ENCODE results near the gene RTBDN. TPM values are rescaled to one million over a fixed set of nuclear protein-coding genes. Genes with fewer than 3 reads are reported as not detected.

The RTBDN gene
- total RNA-seq, 1 donor from 2014 or later: not detected

GRCh38 chr19:12815088-12815487, 19.3 kb downstream of the RTBDN start:
- intact Hi-C loops (cut with DNase I): no loop called here

GRCh38 chr19:12806242-12807081, 27.9 kb downstream of the RTBDN start, which contains the start of gene RNASEH2A:
Gene RNASEH2A, plus strand, starts transcription at chr19:12806584. Its CDS starts 90 bp downstream, at chr19:12806674.
- Histone ChIP-seq H3K27ac (peak within 1 kb of the TSS; percentile 6 to 31), H3K9me3 (no peaks in the 10 kb centered on the region), H3K36me3 (peaks cover 0 to 3% of the 10 kb centered on the region in 2 donors), H3K4me3 (peak within 1 kb of the TSS; percentile 61 to 71), H3K27me3 (no peaks in the 10 kb centered on the region), H3K4me1 (peaks cover 3 to 8% of the 10 kb centered on the region in 2 donors)
- intact Hi-C loops (cut with DNase I): loop anchor here (2.0 to 5.0 kb wide), 2 partner anchors 34 to 40 kb away; no protein-coding TSS in a partner anchor
- DNase-seq (ENCODE audit: low spot score in 2 of 2): peak in 1 of 2 donors; percentile 94
- peak in 1 of 3 experiments; percentile 6 for TF ChIP-seq CTCF (IDR thresholded peaks at IDR 0.05)

More at GRCh38 chr19:12815088-12815487, 19.3 kb downstream of the RTBDN start:
- no peak overlapping the region for H3K4me3 ChIP-seq
- H3K27me3 ChIP-seq: no peaks in the 10 kb centered on the region
- H3K27ac ChIP-seq: no peak overlapping the region
- H3K9me3 ChIP-seq: no peaks in the 10 kb centered on the region
- DNase-seq (ENCODE audit: low spot score in 2 of 2): no peak
- TF ChIP-seq CTCF (IDR thresholded peaks at IDR 0.05): no peak
- H3K4me1 ChIP-seq: no peaks in the 10 kb centered on the region
- H3K36me3 ChIP-seq: peaks cover 0 to 7% of the 10 kb centered on the region in 2 donors

DNA sequence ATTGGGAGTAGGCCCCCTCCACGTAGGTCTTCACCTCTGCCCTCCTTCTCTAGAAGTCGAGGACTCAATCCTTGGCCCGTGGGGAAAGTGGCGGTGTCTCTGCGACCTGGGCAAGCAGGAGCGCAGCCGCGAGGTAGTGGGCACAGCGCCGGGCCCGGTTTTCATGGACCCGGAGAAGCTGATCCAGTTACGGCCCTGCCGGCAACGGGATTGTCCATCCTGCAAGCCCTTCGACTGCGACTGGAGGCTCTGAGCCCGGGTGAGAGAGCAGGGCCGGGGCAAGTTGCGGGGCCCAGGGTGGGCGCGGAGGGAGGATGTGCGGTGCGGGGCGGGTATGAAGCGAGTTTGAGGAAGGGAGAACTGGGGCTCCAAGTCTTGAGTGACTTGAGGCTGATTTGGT, 30.3 kb downstream of the RTBDN start:
- no peak for DNase-seq (ENCODE audit: low spot score in 2 of 2)
- no peak for TF ChIP-seq CTCF (IDR thresholded peaks at IDR 0.05)
- Histone ChIP-seq H3K27ac (no peak overlapping the region), H3K9me3 (no peaks in the 10 kb centered on the region), H3K4me3 (no peak overlapping the region), H3K4me1 (peaks cover 8 to 13% of the 10 kb centered on the region in 2 donors), H3K36me3 (peaks cover 0 to 10% of the 10 kb centered on the region in 2 donors), H3K27me3 (no peaks in the 10 kb centered on the region)
- intact Hi-C loops (cut with DNase I): no loop called here

GRCh38 chr19:12802267-12803106, 31.9 kb downstream of the RTBDN start:
- Histone ChIP-seq H3K36me3 (peaks cover 0 to 10% of the 10 kb centered on the region in 2 donors), H3K27ac (no peak overlapping the region), H3K4me3 (peak overlapping the region; percentile 72 to 81), H3K27me3 (no peaks in the 10 kb centered on the region), H3K4me1 (peaks cover 8 to 13% of the 10 kb centered on the region in 2 donors), H3K9me3 (no peaks in the 10 kb centered on the region)
- DNase-seq (ENCODE audit: low spot score in 2 of 2): no peak
- intact Hi-C loops (cut with DNase I): no loop called here
- TF ChIP-seq CTCF (IDR thresholded peaks at IDR 0.05): no peak

- intact Hi-C loops (cut with DNase I): no loop called here
- Histone ChIP-seq H3K4me3 (peak within 1 kb of the TSS; percentile 72 to 81), H3K27me3 (no peaks in the 10 kb centered on the region), H3K4me1 (peaks cover 5 to 8% of the 10 kb centered on the region in 2 donors), H3K36me3 (peaks cover 0 to 10% of the 10 kb centered on the region in 2 donors), H3K27ac (peak within 1 kb of the TSS; percentile 54 to 68), H3K9me3 (no peaks in the 10 kb centered on the region)
- TF ChIP-seq CTCF (IDR thresholded peaks at IDR 0.05): peak in 1 of 3 experiments; percentile 21
- peak in 1 of 2 donors; percentile 79 for DNase-seq (ENCODE audit: low spot score in 2 of 2)
These were observed 32.7 kb downstream of the RTBDN start, which contains the start of the genes PRDX2 and THSD8 for GRCh38 chr19:12801466-12802266. Gene PRDX2, minus strand, starts transcription at chr19:12801800. Its CDS starts 539 bp downstream, at chr19:12801261. Gene THSD8, plus strand, starts transcription at chr19:12802069. Its CDS starts 3 bp downstream, at chr19:12802072.

All from ascending aorta (tissue), 2 donors.